Mesenchymal stem cell (in vitro differentiated cells and primary cell): ENCODE results near the gene ZNF346.

Experiments used
- DNase-seq: peaks from one replicate; pipeline ENCODE4 v3.0.0-alpha.2; 2013
- H2AFZ ChIP-seq: one replicate; pipeline ENCODE4 v1.6.1; 2013; ENCODE audit warnings: low read depth, mild to moderate bottlenecking, control low read depth, inconsistent platforms, low read length, moderate library complexity
- H2AK5ac ChIP-seq: 2 replicates; pipeline ENCODE4 v1.6.1; 2013; ENCODE audit warnings: low read length, moderate library complexity, mild to moderate bottlenecking, inconsistent platforms; ENCODE audit not compliant: severe bottlenecking
- H2BK120ac ChIP-seq: one replicate; pipeline ENCODE4 v1.6.1; 2013; ENCODE audit warnings: low read depth, mild to moderate bottlenecking, inconsistent platforms, low read length, moderate library complexity
- H2BK12ac ChIP-seq, 2 experiments: one replicate each; pipeline ENCODE4 v1.6.1; 2013; ENCODE audit warnings: inconsistent platforms in 2 of 2, low read length in 2 of 2, mild to moderate bottlenecking in 2 of 2, moderate library complexity in 2 of 2, control low read depth in 1 of 2
- H2BK15ac ChIP-seq: one replicate; pipeline ENCODE4 v1.6.1; 2013; ENCODE audit warnings: mild to moderate bottlenecking, low read depth, inconsistent platforms; ENCODE audit not compliant: poor library complexity, severe bottlenecking
- H2BK5ac ChIP-seq: 2 replicates; pipeline ENCODE4 v1.6.1; 2013; ENCODE audit warnings: low read depth, mild to moderate bottlenecking, low read length, control low read depth, inconsistent platforms; ENCODE audit not compliant: poor library complexity, severe bottlenecking
- H3K14ac ChIP-seq, 2 experiments: one replicate each; pipeline ENCODE4 v1.6.1; 2013; ENCODE audit warnings: inconsistent platforms in 2 of 2, low read length in 2 of 2, control low read depth in 1 of 2, mild to moderate bottlenecking in 1 of 2, moderate library complexity in 1 of 2
- H3K18ac ChIP-seq, 2 experiments: one replicate each; pipeline ENCODE4 v1.6.1; 2013; ENCODE audit warnings: inconsistent platforms in 2 of 2, low read length in 2 of 2, control low read depth in 1 of 2, low read depth in 1 of 2, mild to moderate bottlenecking in 1 of 2
- H3K23ac ChIP-seq, 2 experiments: one replicate each; pipeline ENCODE4 v1.6.1; 2013; ENCODE audit warnings: inconsistent platforms in 2 of 2, low read length in 2 of 2, mild to moderate bottlenecking in 2 of 2, moderate library complexity in 2 of 2, control low read depth in 1 of 2
- H3K27ac ChIP-seq: 2 replicates; pipeline ENCODE4 v1.5.1; 2013; ENCODE audit warnings: mild to moderate bottlenecking, moderate library complexity, low read length, control low read depth, inconsistent platforms; ENCODE audit not compliant: poor library complexity, severe bottlenecking
- H3K27me3 ChIP-seq, 2 experiments: 2 replicates each; pipeline versions ENCODE4 v1.6.1 to v1.7.0; 2013; ENCODE audit warnings: low read length in 2 of 2, mild to moderate bottlenecking in 2 of 2, moderate library complexity in 2 of 2, control low read depth in 1 of 2, inconsistent platforms in 1 of 2; ENCODE audit not compliant: control insufficient read depth in 1 of 2, insufficient read depth in 1 of 2
- H3K36me3 ChIP-seq, 2 experiments: 2 replicates each; pipeline versions ENCODE4 v1.6.1 to v1.7.0; 2013; ENCODE audit warnings: low read length in 2 of 2, control low read depth in 1 of 2, inconsistent platforms in 1 of 2, low read depth in 1 of 2, mild to moderate bottlenecking in 1 of 2; ENCODE audit not compliant: insufficient read depth in 2 of 2, control insufficient read depth in 1 of 2
- H3K4ac ChIP-seq, 2 experiments: one replicate each; pipeline ENCODE4 v1.6.1; 2013; ENCODE audit warnings: inconsistent platforms in 2 of 2, low read length in 2 of 2, mild to moderate bottlenecking in 2 of 2, moderate library complexity in 2 of 2, control low read depth in 1 of 2, low read depth in 1 of 2
- H3K4me1 ChIP-seq: 2 replicates; pipeline ENCODE4 v1.6.1; 2013; ENCODE audit warnings: low read depth, low read length, control low read depth; ENCODE audit not compliant: control insufficient read depth, insufficient read depth
- H3K4me2 ChIP-seq: 2 replicates; pipeline ENCODE4 v1.6.1; 2013; ENCODE audit warnings: low read length, mild to moderate bottlenecking, inconsistent platforms; ENCODE audit not compliant: poor library complexity, severe bottlenecking
- H3K4me3 ChIP-seq, 2 experiments: 2 replicates each; pipeline versions ENCODE4 v1.5.1 to v1.7.0; 2013; ENCODE audit warnings: low read length in 2 of 2, mild to moderate bottlenecking in 2 of 2, control low read depth in 1 of 2, low read depth in 1 of 2; ENCODE audit not compliant: insufficient read depth in 1 of 2
- H3K79me1 ChIP-seq: replicated peaks from 2 replicates; pipeline ENCODE4 v1.6.1; 2013; ENCODE audit warnings: mild to moderate bottlenecking, control low read depth, low read length, inconsistent platforms; ENCODE audit not compliant: poor library complexity, severe bottlenecking
- H3K9ac ChIP-seq: 2 replicates; pipeline ENCODE4 v1.7.0; 2013; ENCODE audit warnings: mild to moderate bottlenecking, low read length, moderate library complexity
- H3K9me3 ChIP-seq: 2 replicates; pipeline ENCODE4 v1.7.0; 2013; ENCODE audit warnings: mild to moderate bottlenecking, low read length; ENCODE audit not compliant: control insufficient read depth
- H4K8ac ChIP-seq: one replicate; pipeline ENCODE4 v1.6.1; 2013; ENCODE audit warnings: inconsistent platforms, mild to moderate bottlenecking, low read length, moderate library complexity
- H4K91ac ChIP-seq: one replicate; pipeline ENCODE4 v1.6.1; 2013; ENCODE audit warnings: mild to moderate bottlenecking, low read length, inconsistent platforms
- WGBS: methylation state at CpG from one replicate; pipeline ENCODE4 v1.1.7; 2013; ENCODE audit warnings: mixed read lengths; 5-methylcytosine and 5-hydroxymethylcytosine counted together

Gene ZNF346

DNA sequence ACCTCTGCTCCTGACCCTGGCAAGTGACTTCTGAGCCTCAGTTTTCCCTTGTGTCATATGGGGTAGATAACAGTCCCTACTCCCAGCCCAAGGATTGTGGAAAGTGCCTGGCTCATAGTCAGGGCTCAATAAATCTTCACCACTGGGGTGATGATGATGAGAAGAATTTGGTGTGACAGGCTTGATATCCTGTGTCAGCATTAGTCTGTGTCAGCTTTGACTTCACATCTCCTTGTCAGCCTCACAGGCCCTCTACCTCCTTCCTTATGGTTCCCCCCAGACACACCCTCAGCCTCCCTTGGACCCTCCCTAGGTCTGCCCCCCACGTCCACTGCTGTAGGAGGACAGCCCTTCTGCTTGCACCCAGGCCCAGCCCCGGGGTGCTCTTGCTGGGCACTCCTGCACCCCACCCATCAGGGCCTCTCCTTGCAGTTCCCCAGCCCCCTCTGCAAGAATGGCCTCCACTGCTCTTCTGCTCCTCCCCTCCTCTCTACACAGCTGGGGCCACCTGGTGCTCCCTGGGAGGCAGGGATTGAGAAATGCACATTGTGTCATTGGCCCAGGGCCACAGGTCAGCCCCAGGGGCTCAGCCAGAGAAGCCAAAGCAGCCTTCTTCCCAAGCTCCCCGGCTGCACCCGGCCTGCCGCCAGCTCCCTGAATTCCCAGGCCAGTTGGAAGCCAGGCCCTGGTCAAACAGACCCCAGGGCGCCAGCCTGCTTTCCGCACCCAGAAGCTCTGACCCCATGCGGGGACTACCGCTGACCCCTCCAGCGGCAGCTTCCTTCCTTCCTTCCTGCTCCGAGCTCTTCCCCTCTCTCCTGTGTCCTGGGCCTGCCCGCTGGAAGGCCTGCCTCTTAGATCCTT is 72.0 kb downstream of the ZNF346 start:
- peak; percentile 92 for DNase-seq
- Histone ChIP-seq H3K4ac (no peak overlapping the region), H3K4me1 (peaks cover 70% of the 10 kb centered on the region), H4K8ac (no peak overlapping the region), H3K4me2 (peak overlapping the region; percentile 24), H2AK5ac (peak overlapping the region; percentile 74), H4K91ac (peak overlapping the region; percentile 52), H3K9me3 (no peaks in the 10 kb centered on the region), H3K27ac (peak overlapping the region; percentile 74), H3K9ac (no peak overlapping the region), H3K36me3 (peaks cover 0 to 84% of the 10 kb centered on the region in 2 experiments), H3K18ac (peak overlapping the region in 1 of 2 experiments; percentile 86), H3K14ac (peak overlapping the region in 1 of 2 experiments; percentile 85), H2BK15ac (peak overlapping the region; percentile 37), H3K79me1 (peaks cover 9% of the 10 kb centered on the region), H3K23ac (no peak overlapping the region), H2AFZ (no peak overlapping the region), H2BK120ac (peak overlapping the region; percentile 35), H3K27me3 (peaks cover 0 to 25% of the 10 kb centered on the region in 2 experiments), H2BK5ac (no peak overlapping the region), H2BK12ac (peak overlapping the region in 1 of 2 experiments; percentile 79), H3K4me3 (no peak overlapping the region)
- 52% methylated on average over 12 of the region's 12 CpGs for WGBS

DNA sequence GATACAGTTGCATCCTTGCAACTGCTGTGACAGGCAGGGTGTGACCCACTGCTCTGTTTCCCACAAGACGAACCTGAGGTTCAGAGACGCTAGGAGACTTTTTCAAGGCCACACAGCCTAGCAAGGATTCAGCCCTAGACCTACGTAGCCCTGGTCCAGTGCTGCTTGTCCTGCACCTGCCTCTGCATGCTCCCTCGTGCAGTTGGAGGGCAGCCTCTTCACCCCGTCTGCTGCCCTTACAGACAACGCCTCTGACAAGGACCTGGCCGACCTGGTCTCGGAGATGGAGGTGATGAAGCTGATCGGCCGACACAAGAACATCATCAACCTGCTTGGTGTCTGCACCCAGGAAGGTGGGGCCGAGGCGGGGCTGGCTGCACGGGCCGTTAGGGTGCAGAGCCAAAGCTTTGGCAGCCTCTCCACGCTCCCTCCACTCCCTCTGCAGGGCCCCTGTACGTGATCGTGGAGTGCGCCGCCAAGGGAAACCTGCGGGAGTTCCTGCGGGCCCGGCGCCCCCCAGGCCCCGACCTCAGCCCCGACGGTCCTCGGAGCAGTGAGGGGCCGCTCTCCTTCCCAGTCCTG is 72.7 kb downstream of the ZNF346 start:
- Histone ChIP-seq H3K27me3 (peaks cover 0 to 23% of the 10 kb centered on the region in 2 experiments), H3K79me1 (peaks cover 9% of the 10 kb centered on the region), H3K27ac (peak overlapping the region; percentile 74), H2BK12ac (peak overlapping the region; percentile 51 to 79), H3K9me3 (no peaks in the 10 kb centered on the region), H3K23ac (no peak overlapping the region), H3K18ac (peak overlapping the region; percentile 26 to 86), H2BK120ac (peak overlapping the region; percentile 27), H4K8ac (peak overlapping the region; percentile 45), H3K4me1 (peaks cover 66% of the 10 kb centered on the region), H3K4ac (peak overlapping the region; percentile 16 to 24), H2BK5ac (peak overlapping the region; percentile 26), H3K36me3 (peaks cover 0 to 76% of the 10 kb centered on the region in 2 experiments), H2BK15ac (no peak overlapping the region), H3K4me3 (no peak overlapping the region), H2AK5ac (peak overlapping the region; percentile 38), H2AFZ (no peak overlapping the region), H3K14ac (peak overlapping the region in 1 of 2 experiments; percentile 78), H4K91ac (peak overlapping the region; percentile 23), H3K9ac (no peak overlapping the region), H3K4me2 (no peak overlapping the region)
- 90% methylated on average over 28 of the region's 28 CpGs for WGBS
- DNase-seq = no peak

DNA sequence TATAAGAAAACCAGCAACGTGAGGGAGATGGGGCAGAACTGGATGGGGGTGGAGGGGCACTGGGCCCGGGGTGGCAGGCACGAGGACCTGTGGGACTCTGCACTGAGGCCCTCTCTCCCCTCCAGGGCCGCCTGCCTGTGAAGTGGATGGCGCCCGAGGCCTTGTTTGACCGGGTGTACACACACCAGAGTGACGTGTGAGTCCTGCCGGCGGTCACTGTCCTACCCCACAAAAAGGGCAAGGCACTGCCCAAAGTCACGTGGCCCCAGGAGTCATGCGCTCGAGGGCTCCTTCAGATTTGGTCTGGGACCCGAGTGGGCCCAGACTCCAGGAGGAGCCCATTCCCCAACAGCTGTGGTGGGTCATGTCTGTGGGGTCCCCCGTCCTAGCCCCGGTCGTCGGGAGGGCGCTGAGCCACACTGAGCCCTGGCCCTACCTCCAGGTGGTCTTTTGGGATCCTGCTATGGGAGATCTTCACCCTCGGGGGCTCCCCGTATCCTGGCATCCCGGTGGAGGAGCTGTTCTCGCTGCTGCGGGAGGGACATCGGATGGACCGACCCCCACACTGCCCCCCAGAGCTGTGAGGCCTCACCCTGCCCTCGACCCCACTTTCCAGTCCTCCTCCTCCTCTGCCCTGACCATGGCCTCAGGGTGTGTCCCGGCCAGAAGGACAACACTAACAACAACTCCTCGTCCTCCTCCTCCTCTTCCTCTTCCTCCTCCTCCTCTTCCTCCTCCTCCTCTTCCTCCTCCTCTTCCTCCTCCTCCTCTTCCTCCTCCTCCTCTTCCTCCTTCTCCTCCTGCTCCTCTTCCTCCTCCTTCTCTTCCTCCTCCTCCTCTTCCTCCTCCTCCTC is 73.9 kb downstream of the ZNF346 start:
- H2BK120ac ChIP-seq = no peak overlapping the region
- no peak overlapping the region for H4K91ac ChIP-seq
- H2BK15ac ChIP-seq = no peak overlapping the region
- H3K4ac ChIP-seq = peak overlapping the region in 1 of 2 experiments; percentile 12
- no peaks in the 10 kb centered on the region for H3K9me3 ChIP-seq
- no peak for DNase-seq
- WGBS = 89% methylated on average over 28 of the region's 29 CpGs
- H3K9ac ChIP-seq = no peak overlapping the region
- H3K4me1 ChIP-seq = peaks cover 70% of the 10 kb centered on the region
- peak overlapping the region in 1 of 2 experiments; percentile 2 for H3K18ac ChIP-seq
- H3K14ac ChIP-seq = no peak overlapping the region
- no peak overlapping the region for H3K4me2 ChIP-seq
- peaks cover 0 to 22% of the 10 kb centered on the region in 2 experiments for H3K27me3 ChIP-seq
- no peak overlapping the region for H4K8ac ChIP-seq
- no peak overlapping the region for H2AFZ ChIP-seq
- H2BK12ac ChIP-seq = peak overlapping the region; percentile 31 to 80
- H3K4me3 ChIP-seq = no peak overlapping the region
- H3K36me3 ChIP-seq = peaks cover 0 to 64% of the 10 kb centered on the region in 2 experiments
- H2BK5ac ChIP-seq = no peak overlapping the region
- no peak overlapping the region for H3K23ac ChIP-seq
- H3K27ac ChIP-seq = no peak overlapping the region
- peaks cover 8% of the 10 kb centered on the region for H3K79me1 ChIP-seq
- H2AK5ac ChIP-seq = no peak overlapping the region
